HL-60 (cell line): ENCODE measurements around the gene TC2N.

Source experiments
- DNase-seq, 2 experiments: peaks; one replicate each; pipeline ENCODE4 v3.0.0-alpha.2; 2010 to 2020; ENCODE audit warnings: low read depth in 1 of 2, low spot score in 1 of 2
- H3K27ac ChIP-seq: fragments of 250-450 bp; sonication (Bioruptor Pico); replicated peaks from 2 replicates; pipeline ENCODE4 v1.5.1; 2020; ENCODE audit warnings: mild to moderate bottlenecking, moderate library complexity
- H3K27me3 ChIP-seq: fragments of 250-450 bp; sonication (Bioruptor Pico); 2 replicates; pipeline ENCODE4 v1.5.1; 2021; ENCODE audit warnings: mild to moderate bottlenecking, moderate library complexity; ENCODE audit not compliant: insufficient read depth, poor library complexity, severe bottlenecking
- H3K4me3 ChIP-seq: replicated peaks from 2 replicates; pipeline ENCODE4 v1.5.1; 2011; ENCODE audit warnings: mild to moderate bottlenecking, control low read depth, low read length; ENCODE audit not compliant: insufficient read depth
- CTCF ChIP-seq: IDR thresholded peaks from one replicate; pipeline ENCODE4 v1.5.1; 2011; ENCODE audit warnings: low read length, control low read depth, inconsistent platforms; ENCODE audit not compliant: insufficient read depth
- GABPA ChIP-seq: IDR thresholded peaks from 2 replicates; pipeline ENCODE4 v1.6.1; 2012; ENCODE audit warnings: low read depth
- POLR2AphosphoS5 ChIP-seq: IDR thresholded peaks from 2 replicates; pipeline ENCODE4 v1.6.1; 2012; ENCODE audit warnings: low read depth
- SPI1 ChIP-seq: IDR thresholded peaks from 2 replicates; pipeline ENCODE4 v1.6.1; 2012; ENCODE audit warnings: low read depth, mild to moderate bottlenecking, borderline replicate concordance
- TF ChIP-seq, protein P1 (sequence below): IDR thresholded peaks from 2 replicates; pipeline ENCODE4 v1.6.1; 2012; ENCODE audit warnings: low read depth; ENCODE audit not compliant: insufficient replicate concordance

TC2N gene

DNA sequence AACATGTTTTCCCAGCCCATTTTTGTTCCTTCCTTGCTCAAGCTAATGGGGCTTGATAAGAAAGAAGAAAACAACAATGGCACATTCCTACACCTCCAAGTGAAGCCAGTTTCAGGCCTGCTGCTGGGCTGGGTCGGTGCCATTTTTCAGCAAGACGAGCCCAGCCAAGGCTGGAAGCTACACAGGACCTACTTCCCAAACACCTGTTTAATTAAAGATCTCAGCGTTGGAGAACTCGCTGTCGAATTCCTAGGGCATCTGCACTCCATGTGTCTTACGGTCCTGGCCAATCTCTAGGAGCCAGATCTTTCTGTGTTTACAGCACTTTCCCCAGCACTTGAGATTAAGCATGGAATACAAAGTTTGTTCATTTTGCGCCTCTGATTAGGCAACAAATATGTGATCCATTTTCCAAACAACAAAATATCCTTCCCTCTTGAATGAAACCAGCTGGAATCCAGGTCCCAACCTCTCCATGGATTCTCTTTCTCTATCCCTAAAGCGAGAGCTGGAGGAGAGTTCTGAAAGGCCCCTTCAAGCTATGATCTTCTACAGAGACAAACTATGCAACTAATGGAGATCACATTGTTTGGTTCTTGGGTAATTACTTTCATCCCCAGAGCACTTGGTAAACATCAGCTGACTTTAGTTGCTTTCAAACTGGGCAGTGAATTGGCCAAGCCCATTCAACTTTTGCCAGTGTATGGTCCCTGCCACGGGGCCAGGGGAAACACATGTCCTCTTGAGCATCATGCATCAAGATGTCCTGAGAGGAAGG lies 34.3 kb upstream of the TC2N start:
- DNase-seq: no peak
- TF ChIP-seq GABPA (no peak), SPI1 (no peak), CTCF (no peak), POLR2AphosphoS5 (no peak)
- TF ChIP-seq, protein P1, sequence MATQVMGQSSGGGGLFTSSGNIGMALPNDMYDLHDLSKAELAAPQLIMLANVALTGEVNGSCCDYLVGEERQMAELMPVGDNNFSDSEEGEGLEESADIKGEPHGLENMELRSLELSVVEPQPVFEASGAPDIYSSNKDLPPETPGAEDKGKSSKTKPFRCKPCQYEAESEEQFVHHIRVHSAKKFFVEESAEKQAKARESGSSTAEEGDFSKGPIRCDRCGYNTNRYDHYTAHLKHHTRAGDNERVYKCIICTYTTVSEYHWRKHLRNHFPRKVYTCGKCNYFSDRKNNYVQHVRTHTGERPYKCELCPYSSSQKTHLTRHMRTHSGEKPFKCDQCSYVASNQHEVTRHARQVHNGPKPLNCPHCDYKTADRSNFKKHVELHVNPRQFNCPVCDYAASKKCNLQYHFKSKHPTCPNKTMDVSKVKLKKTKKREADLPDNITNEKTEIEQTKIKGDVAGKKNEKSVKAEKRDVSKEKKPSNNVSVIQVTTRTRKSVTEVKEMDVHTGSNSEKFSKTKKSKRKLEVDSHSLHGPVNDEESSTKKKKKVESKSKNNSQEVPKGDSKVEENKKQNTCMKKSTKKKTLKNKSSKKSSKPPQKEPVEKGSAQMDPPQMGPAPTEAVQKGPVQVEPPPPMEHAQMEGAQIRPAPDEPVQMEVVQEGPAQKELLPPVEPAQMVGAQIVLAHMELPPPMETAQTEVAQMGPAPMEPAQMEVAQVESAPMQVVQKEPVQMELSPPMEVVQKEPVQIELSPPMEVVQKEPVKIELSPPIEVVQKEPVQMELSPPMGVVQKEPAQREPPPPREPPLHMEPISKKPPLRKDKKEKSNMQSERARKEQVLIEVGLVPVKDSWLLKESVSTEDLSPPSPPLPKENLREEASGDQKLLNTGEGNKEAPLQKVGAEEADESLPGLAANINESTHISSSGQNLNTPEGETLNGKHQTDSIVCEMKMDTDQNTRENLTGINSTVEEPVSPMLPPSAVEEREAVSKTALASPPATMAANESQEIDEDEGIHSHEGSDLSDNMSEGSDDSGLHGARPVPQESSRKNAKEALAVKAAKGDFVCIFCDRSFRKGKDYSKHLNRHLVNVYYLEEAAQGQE: no peak
- Histone ChIP-seq H3K27ac (no peak overlapping the region), H3K4me3 (no peak overlapping the region), H3K27me3 (peaks cover 2% of the 10 kb centered on the region)

- Histone ChIP-seq H3K4me3 (no peak overlapping the region), H3K27me3 (peaks cover 2% of the 10 kb centered on the region), H3K27ac (no peak overlapping the region)
- TF ChIP-seq POLR2AphosphoS5 (no peak), CTCF (no peak), SPI1 (no peak), GABPA (no peak)
- TF ChIP-seq, protein P1: no peak
- no peak for DNase-seq
Observed at GRCh38 chr14:91899806-91900205, 32.5 kb upstream of the TC2N start.

- Histone ChIP-seq H3K4me3 (no peak overlapping the region), H3K27me3 (peaks cover 2% of the 10 kb centered on the region), H3K27ac (no peak overlapping the region)
- TF ChIP-seq, protein P1: no peak
- no peak for TF ChIP-seq CTCF
- TF ChIP-seq SPI1: no peak
- TF ChIP-seq GABPA: no peak
- TF ChIP-seq POLR2AphosphoS5: no peak
- DNase-seq: no peak
Observed at GRCh38 chr14:91899213-91899612, 31.9 kb upstream of the TC2N start.
